Measurements from ENCODE around the gene UACA. TPM values are rescaled to one million over a fixed set of nuclear protein-coding genes. Genes with fewer than 3 reads are reported as not detected.

UACA gene
- total RNA-seq, 1 experiment from 2014 or later = 141 TPM

DNA sequence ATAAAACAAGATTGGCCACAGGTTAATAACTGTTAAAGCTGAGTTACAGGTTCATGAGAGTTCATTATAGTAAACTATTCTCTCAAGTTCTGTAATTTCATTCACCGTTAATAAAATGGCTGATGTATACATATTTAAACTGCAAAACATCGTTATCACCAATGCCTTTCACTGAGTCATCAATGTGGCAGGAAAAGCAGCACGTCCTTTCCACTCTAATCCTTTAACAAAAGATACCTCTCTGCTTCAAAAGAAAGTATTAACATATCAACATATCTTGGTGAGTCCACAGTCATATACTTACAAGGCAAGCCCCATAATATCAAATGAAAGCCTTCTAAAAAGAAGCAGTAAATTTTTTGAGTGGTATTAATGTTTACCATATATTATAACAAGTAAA lies 54.5 kb downstream of the UACA start:
- no TSS peak for BruUV-seq (replicated peaks)
- Histone ChIP-seq H3K9me3 (no peaks in the 10 kb centered on the region; the same call in 1 of the 2 replicates), H3K36me3 (ENCODE audit: control insufficient read depth, insufficient read depth, low read length) (no peaks in the 10 kb centered on the region), H3K4me3 (ENCODE audit: low read depth, low read length) (no peak overlapping the region), H3K27me3 (replicated peaks; ENCODE audit: control insufficient read depth, insufficient read depth, low read length) (no peaks in the 10 kb centered on the region), H3K4me1 (peaks cover 63% of the 10 kb centered on the region)
- Mint-ChIP-seq H3K4me3 (ENCODE audit: unreplicated experiment) (no peak overlapping the region), H3K27ac (ENCODE audit: unreplicated experiment) (no peak overlapping the region), H3K4me1 (ENCODE audit: low read depth, unreplicated experiment) (peaks cover 41% of the 10 kb centered on the region), H3K9me3 (ENCODE audit: unreplicated experiment) (no peaks in the 10 kb centered on the region), H3K27me3 (ENCODE audit: insufficient read depth, unreplicated experiment) (no peaks in the 10 kb centered on the region), H3K36me3 (ENCODE audit: insufficient read depth, unreplicated experiment) (peaks cover 19% of the 10 kb centered on the region)
- POLR2A ChIA-PET = no interaction called here
- CTCF ChIA-PET = no interaction called here
- TF ChIP-seq CTCF (IDR thresholded peaks at IDR 0.05; ENCODE audit: insufficient read depth in 1 of 2, low read depth in 1 of 2, low read length in 1 of 2, severe bottlenecking in 1 of 2, unreplicated experiment in 1 of 2) = no peak
- intact Hi-C loops (cut with micrococcal nuclease; ENCODE audit: unreplicated experiment) = no loop called here
- no peak for DNase-seq

DNA sequence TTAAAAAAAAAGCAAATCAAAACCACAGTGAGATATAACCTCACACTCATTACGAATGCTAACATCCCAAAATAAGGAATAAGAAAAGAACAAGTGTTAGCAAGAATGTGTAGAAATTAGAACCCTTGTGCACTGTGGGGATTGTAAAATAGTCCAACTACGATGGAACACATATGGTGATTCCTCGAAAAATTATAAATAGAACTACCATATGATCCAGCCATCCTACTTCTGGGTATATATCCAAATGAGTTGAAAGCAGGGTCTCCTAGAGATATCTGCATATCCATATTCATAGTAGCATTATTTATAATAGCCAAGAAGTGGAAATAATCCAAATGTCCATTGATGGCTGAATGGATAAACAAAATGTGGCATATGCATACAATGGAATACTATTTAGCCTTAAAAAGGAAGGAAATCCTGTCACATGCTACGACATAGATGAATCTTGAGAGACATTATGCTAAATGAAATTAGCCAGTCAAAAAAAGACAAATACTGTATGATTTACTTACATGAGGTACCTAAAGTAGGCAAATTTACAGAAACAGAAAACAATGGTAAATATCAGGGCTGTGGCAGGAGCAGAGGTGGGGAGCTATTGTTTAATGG lies 55.6 kb downstream of the UACA start:
- peaks cover 38% of the 10 kb centered on the region for H3K4me1 Mint-ChIP-seq (ENCODE audit: low read depth, unreplicated experiment)
- Histone ChIP-seq H3K27me3 (replicated peaks; ENCODE audit: control insufficient read depth, insufficient read depth, low read length) (no peaks in the 10 kb centered on the region), H3K36me3 (ENCODE audit: control insufficient read depth, insufficient read depth, low read length) (no peaks in the 10 kb centered on the region), H3K4me3 (ENCODE audit: low read depth, low read length) (no peak overlapping the region), H3K4me1 (peaks cover 60% of the 10 kb centered on the region), H3K9me3 (no peaks in the 10 kb centered on the region; the same call in 1 of the 2 replicates)
- intact Hi-C loops (cut with micrococcal nuclease; ENCODE audit: unreplicated experiment) = no loop called here
- no peaks in the 10 kb centered on the region for H3K27me3 Mint-ChIP-seq (ENCODE audit: insufficient read depth, unreplicated experiment)
- no peaks in the 10 kb centered on the region for H3K9me3 Mint-ChIP-seq (ENCODE audit: unreplicated experiment)
- no peak for TF ChIP-seq CTCF (IDR thresholded peaks at IDR 0.05; ENCODE audit: insufficient read depth in 1 of 2, low read depth in 1 of 2, low read length in 1 of 2, severe bottlenecking in 1 of 2, unreplicated experiment in 1 of 2)
- peak overlapping the region; percentile 55 for H3K4me3 Mint-ChIP-seq (ENCODE audit: unreplicated experiment)
- H3K36me3 Mint-ChIP-seq (ENCODE audit: insufficient read depth, unreplicated experiment) = peaks cover 19% of the 10 kb centered on the region
- no TSS peak for BruUV-seq (replicated peaks)
- ChIA-PET POLR2A (no interaction called here), CTCF (no interaction called here)
- no peak for DNase-seq
- no peak overlapping the region for H3K27ac Mint-ChIP-seq (ENCODE audit: unreplicated experiment)

GRCh38 chr15:70704731-70705130 lies 58.6 kb downstream of the UACA start:
- no peaks in the 10 kb centered on the region for H3K36me3 ChIP-seq (ENCODE audit: control insufficient read depth, insufficient read depth, low read length)
- Mint-ChIP-seq H3K4me1 (ENCODE audit: low read depth, unreplicated experiment) (peaks cover 45% of the 10 kb centered on the region), H3K27ac (ENCODE audit: unreplicated experiment) (peak overlapping the region; percentile 65), H3K36me3 (ENCODE audit: insufficient read depth, unreplicated experiment) (peaks cover 14% of the 10 kb centered on the region), H3K27me3 (ENCODE audit: insufficient read depth, unreplicated experiment) (no peaks in the 10 kb centered on the region), H3K4me3 (ENCODE audit: unreplicated experiment) (peak overlapping the region; percentile 62), H3K9me3 (ENCODE audit: unreplicated experiment) (no peaks in the 10 kb centered on the region)
- peaks cover 66% of the 10 kb centered on the region for H3K4me1 ChIP-seq
- TF ChIP-seq CTCF (IDR thresholded peaks at IDR 0.05; ENCODE audit: insufficient read depth in 1 of 2, low read depth in 1 of 2, low read length in 1 of 2, severe bottlenecking in 1 of 2, unreplicated experiment in 1 of 2) = no peak
- DNase-seq = no peak
- POLR2A ChIA-PET = no interaction called here
- CTCF ChIA-PET = interaction anchor here (0.7 to 1.2 kb wide), 2 partner anchors 105 to 107 kb away, joined by 3 to 4 read pairs; no protein-coding TSS in a partner anchor
- no peak overlapping the region for H3K4me3 ChIP-seq (ENCODE audit: low read depth, low read length)
- H3K27me3 ChIP-seq (replicated peaks; ENCODE audit: control insufficient read depth, insufficient read depth, low read length) = no peaks in the 10 kb centered on the region
- intact Hi-C loops (cut with micrococcal nuclease; ENCODE audit: unreplicated experiment) = loop anchor here (2.0 to 5.0 kb wide), 2 partner anchors 14 to 1237 kb away; no protein-coding TSS in a partner anchor
- no TSS peak for BruUV-seq (replicated peaks)
- H3K9me3 ChIP-seq = no peaks in the 10 kb centered on the region; the same call in 1 of the 2 replicates

Measured in Caco-2 (cell line).